Transverse colon (tissue), 4 donors: ENCODE results near the gene TTC16. TPM values are rescaled to one million over a fixed set of nuclear protein-coding genes. Genes with fewer than 3 reads are reported as not detected.

ENCODE experiments used
- DNase-seq: peaks from one replicate; pipeline ENCODE4 v3.0.0-alpha.2; 2019
- H3K27ac ChIP-seq, 4 donors: fragments of 200-600 bp; sonication (generic); 2 replicates each; pipeline ENCODE4 v1.5.1; 2016 to 2018; ENCODE audit warnings: inconsistent platforms in 4 of 4
- H3K27me3 ChIP-seq: fragments of 200-600 bp; sonication (generic); 2 replicates; pipeline ENCODE4 v1.5.1; 2017; ENCODE audit warnings: inconsistent platforms
- H3K36me3 ChIP-seq, 4 donors: fragments of 200-600 bp; sonication (generic); 2 replicates each; pipeline ENCODE4 v1.5.1; 2017 to 2019; ENCODE audit warnings: inconsistent platforms in 4 of 4
- H3K4me1 ChIP-seq, 4 donors: fragments of 200-600 bp; sonication (generic); 2 replicates each; pipeline ENCODE4 v1.5.1; 2017 to 2020; ENCODE audit warnings: inconsistent platforms in 4 of 4
- H3K4me3 ChIP-seq, 4 donors: fragments of 200-600 bp; sonication (generic); 1 replicate in 1 of 4; 2 replicates in 3 of 4; pipeline versions ENCODE4 v1.5.1 to v1.6.1; 2017 to 2019; ENCODE audit warnings: inconsistent platforms in 4 of 4
- H3K9me3 ChIP-seq, 2 donors: fragments of 200-600 bp; sonication (generic); 2 replicates each; pipeline ENCODE4 v1.5.1; 2017 to 2019; ENCODE audit warnings: inconsistent platforms in 2 of 2
- EP300 ChIP-seq: sonication (generic); formaldehyde crosslinking; IDR thresholded peaks from one replicate; pipeline ENCODE4 v1.6.1; 2017; ENCODE audit warnings: antibody characterized with exemption, low read depth
- POLR2A ChIP-seq: fragments of 450-650 bp; IDR thresholded peaks from one replicate; pipeline ENCODE4 v1.6.1; 2016; ENCODE audit warnings: antibody characterized with exemption, mild to moderate bottlenecking, moderate library complexity
- POLR2AphosphoS5 ChIP-seq, 3 donors: sonication (generic); formaldehyde crosslinking; IDR thresholded peaks; one replicate each; pipeline ENCODE4 v1.6.1; 2016; ENCODE audit warnings: antibody characterized with exemption in 3 of 3
- WGBS, 2 donors: methylation state at CpG; one replicate each; pipeline ENCODE4 v1.1.5; 2018; ENCODE audit warnings: low coverage in 1 of 2; 5-methylcytosine and 5-hydroxymethylcytosine counted together
- in situ Hi-C, 4 donors: fragments of 200-750 bp; cut with MboI; loops; one replicate each; pipeline versions ENCODE4 v1.15.0 to v1.15.1; 2017; ENCODE audit warnings: low sequenced_read_pairs in 3 of 4, low pct_ligation_motif_present in 1 of 4, low pct_unique_long_range_greater_than_20kb in 1 of 4
- intact Hi-C: fragments of 100-400 bp; cut with DNase I; formaldehyde crosslinking; loops from one replicate; pipeline ENCODE4 v1.15.1; 2023; ENCODE audit warnings: low total_unique reads
- total RNA-seq, 4 donors: library from RNA; depleted of rRNA; stranded (reverse); fragments of >200 nt; gene quantifications; one replicate each; pipeline ENCODE4 v1.1.0, GENCODE V29; 2016
- TF ChIP-seq, protein P1 (sequence below), 5 experiments: fragments of 200-600 bp in 3 of 5; fragments of 450-650 bp in 2 of 5; sonication (generic) in 3 of 5; IDR thresholded peaks; 1 replicate in 2 of 5; 2 replicates in 3 of 5; pipeline ENCODE4 v1.5.1; 2016 to 2017; ENCODE audit warnings: antibody characterized with exemption in 5 of 5, inconsistent platforms in 3 of 5, mild to moderate bottlenecking in 2 of 5, moderate library complexity in 1 of 5

The TTC16 gene, protein sequence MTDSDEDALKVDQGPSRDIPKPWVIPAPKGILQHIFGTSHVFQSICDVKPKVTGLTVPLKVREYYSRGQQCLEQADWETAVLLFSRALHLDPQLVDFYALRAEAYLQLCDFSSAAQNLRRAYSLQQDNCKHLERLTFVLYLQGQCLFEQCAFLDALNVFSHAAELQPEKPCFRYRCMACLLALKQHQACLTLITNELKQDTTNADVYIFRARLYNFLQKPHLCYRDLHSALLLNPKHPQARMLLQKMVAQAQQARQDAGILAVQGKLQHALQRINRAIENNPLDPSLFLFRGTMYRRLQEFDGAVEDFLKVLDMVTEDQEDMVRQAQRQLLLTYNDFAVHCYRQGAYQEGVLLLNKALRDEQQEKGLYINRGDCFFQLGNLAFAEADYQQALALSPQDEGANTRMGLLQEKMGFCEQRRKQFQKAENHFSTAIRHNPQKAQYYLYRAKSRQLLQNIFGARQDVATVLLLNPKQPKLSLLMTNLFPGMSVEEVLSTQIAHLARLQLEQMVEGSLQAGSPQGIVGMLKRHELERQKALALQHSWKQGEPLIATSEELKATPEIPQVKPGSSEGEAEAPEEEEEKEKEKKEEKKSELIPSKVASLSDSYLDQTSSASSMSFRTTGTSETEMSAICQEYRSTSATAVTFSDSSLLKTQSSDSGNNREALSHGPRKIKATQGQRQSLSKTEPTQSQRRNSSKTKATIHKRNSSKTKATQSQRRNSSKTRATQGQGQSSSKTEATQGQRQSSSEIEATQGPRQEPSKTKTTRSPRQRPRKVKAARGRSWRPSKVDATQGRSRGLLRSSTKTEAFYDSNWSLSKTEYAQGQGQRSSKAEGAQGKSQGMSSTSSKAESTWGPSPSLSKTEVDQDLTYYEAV
- not detected for total RNA-seq

DNA sequence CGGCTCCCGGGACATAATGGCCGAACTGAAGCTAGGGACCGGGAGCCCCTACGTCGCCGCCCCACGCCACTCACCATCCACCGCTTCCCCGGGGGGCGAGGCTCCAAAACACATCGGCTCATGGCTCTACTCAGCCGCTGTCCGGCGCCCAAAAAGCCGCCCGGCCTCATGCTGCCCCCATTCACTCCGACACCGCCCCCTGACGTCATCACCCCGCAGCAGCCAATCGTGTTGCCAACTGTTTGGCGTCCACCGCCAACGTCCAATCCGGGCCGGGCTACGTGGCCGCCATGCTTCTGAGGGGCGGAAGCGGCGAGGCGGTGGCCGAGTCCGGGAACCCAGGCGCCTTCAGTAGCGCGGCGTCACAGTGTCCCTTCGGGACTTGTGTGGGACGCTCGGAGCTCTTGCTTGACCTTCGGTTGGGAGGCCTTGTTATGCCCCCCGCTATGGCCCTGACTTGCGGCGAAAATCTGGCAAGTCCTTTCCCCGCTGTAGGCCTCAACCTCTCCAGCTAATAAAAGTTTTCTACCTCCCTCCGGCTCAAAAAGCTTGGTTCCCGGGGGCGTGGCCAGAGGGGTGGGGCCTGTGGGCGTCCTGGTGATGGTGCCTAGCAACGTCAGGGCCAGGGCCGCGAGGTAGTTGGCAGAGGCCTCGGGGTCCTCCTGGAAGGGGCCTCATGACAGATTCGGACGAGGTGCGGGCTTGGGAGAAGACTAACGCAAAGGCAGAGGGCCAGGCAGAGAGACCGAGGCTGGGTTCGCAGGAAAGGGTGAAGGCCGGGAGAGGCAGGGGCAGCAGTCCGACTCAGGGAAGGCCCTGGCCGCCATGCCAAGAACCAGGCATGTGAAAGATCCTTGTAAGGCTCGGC, at the start of gene TTC16, which contains the start of gene PTRH1:
Gene TTC16, plus strand, starts transcription at position 610 of the 868 bp plus-strand sequence. Its CDS starts 67 bp downstream, at position 677.
Gene PTRH1, minus strand, starts transcription at position 194 of the 868 bp plus-strand sequence. Its CDS starts 24 bp downstream, at position 170.
- peaks cover 7 to 19% (median 14%) of the 10 kb centered on the region in 4 donors for H3K4me1 ChIP-seq
- peak within 1 kb of the TSS; percentile 82 to 94 (median 88) for H3K27ac ChIP-seq
- TF ChIP-seq POLR2A = peak; percentile 41
- peak; percentile 67 to 75 (median 70) for TF ChIP-seq POLR2AphosphoS5 (IDR thresholded peaks at IDR 0.05)
- TF ChIP-seq EP300 = no peak
- TF ChIP-seq, protein P1, sequence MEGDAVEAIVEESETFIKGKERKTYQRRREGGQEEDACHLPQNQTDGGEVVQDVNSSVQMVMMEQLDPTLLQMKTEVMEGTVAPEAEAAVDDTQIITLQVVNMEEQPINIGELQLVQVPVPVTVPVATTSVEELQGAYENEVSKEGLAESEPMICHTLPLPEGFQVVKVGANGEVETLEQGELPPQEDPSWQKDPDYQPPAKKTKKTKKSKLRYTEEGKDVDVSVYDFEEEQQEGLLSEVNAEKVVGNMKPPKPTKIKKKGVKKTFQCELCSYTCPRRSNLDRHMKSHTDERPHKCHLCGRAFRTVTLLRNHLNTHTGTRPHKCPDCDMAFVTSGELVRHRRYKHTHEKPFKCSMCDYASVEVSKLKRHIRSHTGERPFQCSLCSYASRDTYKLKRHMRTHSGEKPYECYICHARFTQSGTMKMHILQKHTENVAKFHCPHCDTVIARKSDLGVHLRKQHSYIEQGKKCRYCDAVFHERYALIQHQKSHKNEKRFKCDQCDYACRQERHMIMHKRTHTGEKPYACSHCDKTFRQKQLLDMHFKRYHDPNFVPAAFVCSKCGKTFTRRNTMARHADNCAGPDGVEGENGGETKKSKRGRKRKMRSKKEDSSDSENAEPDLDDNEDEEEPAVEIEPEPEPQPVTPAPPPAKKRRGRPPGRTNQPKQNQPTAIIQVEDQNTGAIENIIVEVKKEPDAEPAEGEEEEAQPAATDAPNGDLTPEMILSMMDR (IDR thresholded peaks at IDR 0.05) = no peak
- 5% methylated on average over 57 of the region's 65 CpGs; no CpG with 5 or more reads in 1 of the 2 donors for WGBS, 2 donors
- no peaks in the 10 kb centered on the region for H3K36me3 ChIP-seq
- in situ Hi-C loops = no loop called here
- peak; percentile 98 for DNase-seq
- no peaks in the 10 kb centered on the region for H3K27me3 ChIP-seq
- H3K9me3 ChIP-seq = no peaks in the 10 kb centered on the region
- intact Hi-C loops = no loop called here
- peak within 1 kb of the TSS; percentile 49 to 77 (median 57) for H3K4me3 ChIP-seq

DNA sequence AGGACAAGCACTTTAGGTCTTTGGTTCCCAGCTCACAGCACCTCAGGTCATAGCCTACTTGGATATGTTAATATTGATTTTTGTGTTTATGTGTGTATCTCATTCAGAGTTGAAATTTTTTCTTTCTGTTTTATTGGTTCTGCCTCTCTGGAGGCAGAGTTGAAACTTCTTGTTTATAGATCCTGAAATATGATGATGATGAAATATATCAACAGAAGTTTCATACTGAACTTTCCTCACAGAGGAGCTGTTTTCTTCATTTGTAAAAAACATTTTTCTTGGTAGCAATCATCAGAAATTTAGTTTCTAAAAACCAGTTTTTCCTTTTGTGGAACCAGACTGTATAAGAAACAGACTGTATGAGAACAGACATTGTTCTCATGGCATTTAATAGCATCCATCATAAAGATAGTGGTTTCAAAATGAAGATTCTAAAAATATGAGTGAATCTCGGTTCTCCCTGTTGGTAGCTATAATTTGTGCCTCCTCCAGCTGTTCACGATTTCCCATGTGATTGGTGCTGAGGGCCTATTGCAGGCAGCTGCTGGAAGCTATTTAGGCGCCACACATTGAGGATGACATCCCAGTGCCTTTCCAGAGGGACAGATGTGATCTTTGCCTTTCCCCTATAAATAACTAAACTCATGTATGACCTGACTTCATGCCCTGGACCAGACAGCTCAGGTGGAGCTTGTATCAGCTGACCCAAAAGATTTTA, 48.6 kb upstream of the TTC16 start:
- no peak for DNase-seq
- Histone ChIP-seq H3K9me3 (no peaks in the 10 kb centered on the region), H3K4me3 (no peak overlapping the region), H3K36me3 (no peaks in the 10 kb centered on the region), H3K27me3 (no peaks in the 10 kb centered on the region), H3K27ac (no peak overlapping the region), H3K4me1 (peaks cover 0 to 4% (median 0%) of the 10 kb centered on the region in 4 donors)
- TF ChIP-seq, protein P1 (IDR thresholded peaks at IDR 0.05) = no peak
- in situ Hi-C loops = no loop called here
- intact Hi-C loops = no loop called here
- WGBS, 2 donors = 40 to 55% methylated on average over 1 to 3 of the region's 3 CpGs

DNA sequence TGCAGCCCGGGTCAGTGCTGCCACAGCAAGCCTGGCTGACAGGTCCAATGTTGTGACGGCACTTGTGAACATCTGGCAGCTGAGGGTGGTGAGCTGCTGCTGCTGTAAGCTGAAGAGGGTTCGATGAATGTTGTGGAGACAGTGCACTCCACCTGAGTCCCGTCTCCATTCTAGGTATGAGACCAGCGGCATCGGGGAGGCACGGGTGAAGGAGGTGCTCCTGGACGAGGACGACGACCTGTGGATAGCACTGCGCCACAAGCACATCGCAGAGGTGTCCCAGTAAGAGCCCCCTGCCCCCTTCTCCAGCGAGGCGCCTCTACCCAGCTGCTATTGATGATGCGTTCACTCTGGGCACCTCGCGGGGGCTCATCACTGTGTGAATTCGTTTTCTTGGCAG, 48.0 kb upstream of the TTC16 start:
- H3K27me3 ChIP-seq = no peaks in the 10 kb centered on the region
- in situ Hi-C loops (no loop called here), intact Hi-C loops (no loop called here)
- H3K4me1 ChIP-seq = peaks cover 0 to 4% (median 0%) of the 10 kb centered on the region in 4 donors
- no peak overlapping the region for H3K27ac ChIP-seq
- H3K4me3 ChIP-seq = no peak overlapping the region
- no peaks in the 10 kb centered on the region for H3K9me3 ChIP-seq
- no peaks in the 10 kb centered on the region for H3K36me3 ChIP-seq
- TF ChIP-seq EP300 = no peak
- TF ChIP-seq POLR2AphosphoS5 (IDR thresholded peaks at IDR 0.05) = no peak
- no peak for TF ChIP-seq POLR2A
- TF ChIP-seq, protein P1 (IDR thresholded peaks at IDR 0.05) = no peak
- DNase-seq = no peak
- WGBS, 2 donors = 88 to 95% methylated on average over 4 to 18 of the region's 18 CpGs
